C4-2B (cell line): ENCODE measurements around the gene SLC29A2.
"Not testable (repeated sequence)": the region's sequence is repeated elsewhere in the genome, so short reads cannot be mapped to it uniquely, and the experiment has no call there.

Experiments used
- H3K27ac ChIP-seq: fragments of 450-650 bp; 2 replicates; pipeline ENCODE4 v1.5.1; 2017
- CTCF ChIP-seq: fragments of 450-650 bp; conservative IDR thresholded peaks from 2 replicates; pipeline ENCODE4 v1.5.1; 2017; ENCODE audit warnings: mild to moderate bottlenecking
- ZFX ChIP-seq: fragments of 450-650 bp; IDR thresholded peaks from 2 replicates; pipeline ENCODE4 v1.6.1; 2017

SLC29A2 gene

GRCh38 chr11:66326261-66327111, 45.1 kb downstream of the SLC29A2 start:
- TF ChIP-seq ZFX (no peak), CTCF (no peak)
- no peak overlapping the region for H3K27ac ChIP-seq

DNA sequence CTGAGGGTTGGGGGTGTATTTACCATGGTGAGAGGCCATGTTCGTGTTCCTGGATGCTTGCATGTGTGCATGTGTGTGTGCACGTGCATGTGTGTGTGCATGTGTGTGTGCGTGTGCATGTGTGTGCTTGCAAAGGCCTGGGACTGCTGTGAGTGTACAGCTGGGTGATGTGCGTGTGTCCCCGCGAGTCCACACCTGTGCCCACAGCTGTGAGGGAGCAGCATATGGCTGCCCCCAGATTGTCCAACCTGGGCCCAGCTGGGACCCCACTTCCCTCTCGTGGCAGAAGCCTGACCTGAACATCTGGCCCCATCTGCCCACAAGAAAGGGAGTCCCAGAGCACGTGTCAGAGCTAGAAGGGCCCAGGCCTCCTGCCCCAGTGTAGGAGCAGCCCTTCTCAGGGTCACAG, 46.3 kb downstream of the SLC29A2 start:
- H3K27ac ChIP-seq, result no peak overlapping the region
- no peak for TF ChIP-seq ZFX
- no peak for TF ChIP-seq CTCF

DNA sequence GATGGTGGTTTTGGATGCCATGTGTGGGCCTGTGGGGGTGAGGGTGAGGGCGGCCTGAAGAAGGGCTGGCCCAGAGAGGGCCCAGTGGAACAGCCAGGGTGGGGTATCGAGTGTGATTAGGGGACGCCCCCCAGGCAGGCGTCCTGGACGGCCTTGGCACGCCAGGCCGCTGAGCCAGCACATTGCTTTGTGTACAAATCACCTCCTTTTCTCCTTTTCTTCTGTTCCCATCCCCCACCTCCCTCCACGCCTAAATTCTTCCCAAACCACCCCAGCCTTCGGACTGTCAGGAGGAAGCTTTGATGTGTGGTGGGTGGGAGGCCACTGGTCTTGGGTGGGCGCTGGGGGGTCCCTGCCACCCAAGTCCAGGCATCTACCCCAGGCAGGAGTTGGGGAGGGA, 46.9 kb downstream of the SLC29A2 start:
- TF ChIP-seq ZFX, result no peak
- no peak for TF ChIP-seq CTCF

GRCh38 chr11:66323684-66324083, 47.9 kb downstream of the SLC29A2 start:
- TF ChIP-seq CTCF, result no peak
- no peak for TF ChIP-seq ZFX

More for the DNA sequence above, 46.9 kb downstream of the SLC29A2 start:
- H3K27ac ChIP-seq, result no peak overlapping the region

DNA sequence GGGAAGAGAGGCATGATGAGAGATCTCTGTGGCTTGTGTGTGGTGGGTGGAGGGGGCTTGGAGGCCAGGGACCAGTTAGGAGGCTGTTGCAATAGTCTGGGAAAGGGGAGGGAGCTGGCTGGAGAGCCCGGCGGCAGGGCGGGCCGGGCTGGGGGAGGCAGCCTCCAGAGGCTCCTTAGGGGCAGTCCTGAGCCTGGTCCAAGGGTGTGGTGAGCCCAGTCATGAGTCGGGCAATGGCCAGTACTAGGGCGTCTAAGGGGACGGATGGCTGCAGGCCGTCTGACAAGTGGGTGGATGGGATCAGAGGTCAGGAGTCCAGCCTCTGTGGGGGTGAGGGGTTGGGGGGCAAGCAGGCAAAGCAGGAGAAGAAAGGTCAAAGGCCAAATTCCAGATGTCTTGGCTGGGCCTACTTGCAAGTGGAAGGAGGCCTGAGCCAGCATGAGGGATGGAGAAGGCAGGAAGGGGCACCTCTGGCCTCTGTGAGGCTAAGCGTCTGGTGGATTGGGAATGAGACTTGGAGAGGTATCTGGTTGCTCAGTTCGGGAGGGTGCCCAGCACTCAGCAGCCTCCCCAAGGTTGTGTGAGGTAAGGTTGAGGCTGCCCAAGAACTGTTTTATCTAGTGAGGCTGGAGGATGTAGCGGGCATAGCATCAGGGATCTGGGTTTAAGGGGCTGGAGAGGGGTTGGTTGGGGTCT, 48.7 kb downstream of the SLC29A2 start:
- H3K27ac ChIP-seq, result no peak overlapping the region
- TF ChIP-seq CTCF (no peak), ZFX (no peak)

More at GRCh38 chr11:66323684-66324083, 47.9 kb downstream of the SLC29A2 start:
- H3K27ac ChIP-seq, result no peak overlapping the region

GRCh38 chr11:66321606-66322005, 50.0 kb downstream of the SLC29A2 start:
- TF ChIP-seq ZFX (0 out of 2 replicates have a peak, but pooled peaks have one; percentile 15), CTCF (no peak)
- H3K27ac ChIP-seq, result no peak overlapping the region

DNA sequence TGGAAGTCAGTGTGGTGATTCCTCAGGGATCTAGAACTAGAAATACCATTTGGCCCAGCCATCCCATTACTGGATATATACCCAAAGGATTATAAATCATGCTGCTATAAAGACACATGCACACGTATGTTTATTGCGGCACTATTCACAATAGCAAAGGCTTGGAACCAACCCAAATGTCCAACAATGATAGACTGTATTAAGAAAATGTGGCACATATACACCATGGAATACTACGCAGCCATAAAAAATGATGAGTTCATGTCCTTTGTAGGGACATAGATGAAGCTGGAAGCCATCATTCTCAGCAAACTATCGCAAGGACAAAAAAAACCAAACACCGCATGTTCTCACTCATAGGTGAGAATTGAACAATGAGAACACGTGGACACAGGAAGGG, 50.8 kb downstream of the SLC29A2 start:
- not testable (repeated sequence) for H3K27ac ChIP-seq

GRCh38 chr11:66320289-66320688, 51.3 kb downstream of the SLC29A2 start:
- not testable (repeated sequence) for H3K27ac ChIP-seq
